HepG2 (cell line): ENCODE data around the gene DDO. TPM values are rescaled to one million over a fixed set of nuclear protein-coding genes. Genes with fewer than 3 reads are reported as not detected.

Experiments used
- ATAC-seq: fragments of 200-7000 bp; cut with Tn5 transposase; 3 replicates; pipeline ENCODE4 v1.9.1; 2020; ENCODE audit warnings: mild to moderate bottlenecking, moderate library complexity
- BruUV-seq: library from RNA; stranded (reverse); fragments of 400-500 nt; replicated peaks from 2 replicates; lab custom pipeline; 2021; lab: Mats Ljungman, UMichigan
- CTCF ChIA-PET: fragments of 300-600 bp; formaldehyde crosslinking; extraction: SDS; loops from one replicate; lab custom pipeline; 2021; ENCODE audit warnings: low total read pairs, inconsistent platforms, low intra/inter-chr PET ratio; lab: Yijun Ruan, JAX
- POLR2A ChIA-PET: fragments of 350-600 bp; sonication (Branson Sonifier 250); formaldehyde crosslinking; loops from one replicate; lab custom pipeline; 2020; ENCODE audit warnings: antibody characterized with exemption, inconsistent platforms; lab: Yijun Ruan, JAX
- DNase-seq: peaks from one replicate; pipeline ENCODE4 v3.0.0-alpha.2; 2015; ENCODE audit warnings: low spot score
- FAIRE-seq: peaks from 3 replicates; lab custom pipeline; 2011; peaks lifted over from hg19 to GRCh38; lab: Jason Lieb, UNC
- H2AFZ ChIP-seq: one replicate; pipeline ENCODE4 v1.6.1; 2011; ENCODE audit warnings: low read length, inconsistent platforms
- H3K27ac ChIP-seq: fragments of 300-600 bp; 3 replicates; pipeline ENCODE4 v1.8.0; 2011; ENCODE audit warnings: mixed run types, mild to moderate bottlenecking, mixed read lengths, low read length, inconsistent platforms; ENCODE audit not compliant: insufficient read depth; ENCODE audit errors: extremely low read length
- H3K27me3 ChIP-seq, 2 experiments: fragments of 200-600 bp in 1 of 2; 2 replicates in 1 of 2; 3 replicates in 1 of 2; pipeline versions ENCODE4 v1.6.0 to v1.8.0; 2011; ENCODE audit warnings: low read length in 2 of 2, mild to moderate bottlenecking in 2 of 2, moderate library complexity in 2 of 2, inconsistent platforms in 1 of 2; ENCODE audit not compliant: insufficient read depth in 2 of 2, control insufficient read depth in 1 of 2
- H3K36me3 ChIP-seq, 2 experiments: fragments of 200-600 bp in 1 of 2; replicated peaks in 1 of 2; 2 replicates in 1 of 2; 3 replicates in 1 of 2; pipeline versions ENCODE4 v1.5.1 to v1.8.0; 2011; ENCODE audit warnings: low read length in 2 of 2, inconsistent platforms in 1 of 2; ENCODE audit not compliant: insufficient read depth in 2 of 2, control insufficient read depth in 1 of 2
- H3K4me1 ChIP-seq: 2 replicates; pipeline ENCODE4 v1.5.1; 2012; ENCODE audit warnings: low read length, inconsistent platforms; ENCODE audit not compliant: insufficient read depth
- H3K4me2 ChIP-seq: 2 replicates; pipeline ENCODE4 v1.6.0; 2011; ENCODE audit warnings: low read depth, low read length, inconsistent platforms
- H3K4me3 ChIP-seq, 3 experiments: fragments of 200-600 bp in 1 of 3; sonication (generic), shearing (Covaris generic) in 1 of 3; replicated peaks in 1 of 3; 2 replicates each; pipeline ENCODE4 v1.5.1; 2011 to 2016; ENCODE audit warnings: low read length in 3 of 3, inconsistent platforms in 2 of 3, low read depth in 2 of 3, mild to moderate bottlenecking in 2 of 3, control low read depth in 1 of 3, mixed read lengths in 1 of 3; ENCODE audit not compliant: insufficient read depth in 1 of 3
- H3K79me2 ChIP-seq: one replicate; pipeline ENCODE4 v1.6.1; 2011; ENCODE audit warnings: low read length, inconsistent platforms; ENCODE audit not compliant: insufficient read depth
- H3K9ac ChIP-seq: 2 replicates; pipeline ENCODE4 v1.6.0; 2011; ENCODE audit warnings: mild to moderate bottlenecking, low read depth, low read length, inconsistent platforms; ENCODE audit not compliant: insufficient read depth
- H3K9me3 ChIP-seq: 2 replicates; pipeline ENCODE4 v1.5.1; 2012; ENCODE audit warnings: mild to moderate bottlenecking, low read length
- H4K20me1 ChIP-seq: 2 replicates; pipeline ENCODE4 v1.6.0; 2011; ENCODE audit warnings: inconsistent platforms, mild to moderate bottlenecking, low read length, moderate library complexity; ENCODE audit not compliant: insufficient read depth
- AFF4 ChIP-seq: sonication (generic); formaldehyde crosslinking; IDR thresholded peaks from 2 replicates; pipeline ENCODE4 v1.4.0; 2020; ENCODE audit warnings: missing genetic modification reagents
- BCL6 ChIP-seq: IDR thresholded peaks from 2 replicates; pipeline ENCODE4 v1.6.1; 2016; ENCODE audit warnings: missing genetic modification reagents, missing compliant biosample characterization
- BRCA1 ChIP-seq: sonication (generic); formaldehyde crosslinking; IDR thresholded peaks from 2 replicates; pipeline ENCODE4 v1.4.0; 2020; ENCODE audit warnings: missing genetic modification reagents
- EED ChIP-seq: sonication (generic); formaldehyde crosslinking; IDR thresholded peaks from 2 replicates; pipeline ENCODE4 v1.5.0; 2020; ENCODE audit warnings: mild to moderate bottlenecking, missing genetic modification reagents
- FOXM1 ChIP-seq: sonication (generic); formaldehyde crosslinking; IDR thresholded peaks from 2 replicates; pipeline ENCODE4 v1.5.0; 2020; ENCODE audit warnings: missing genetic modification reagents
- HIC2 ChIP-seq: sonication (generic); formaldehyde crosslinking; IDR thresholded peaks from 2 replicates; pipeline ENCODE4 v1.9.0; 2022; ENCODE audit warnings: low read depth, missing genetic modification reagents
- HIVEP1 ChIP-seq: sonication (generic); formaldehyde crosslinking; IDR thresholded peaks from 2 replicates; pipeline ENCODE4 v1.4.0; 2020; ENCODE audit warnings: mild to moderate bottlenecking, missing genetic modification reagents
- PCBP1 ChIP-seq: fragments of 200-400 bp; formaldehyde crosslinking; IDR thresholded peaks from 2 replicates; pipeline ENCODE4 v1.6.1; 2017; ENCODE audit warnings: mild to moderate bottlenecking, low read depth, low read length, borderline replicate concordance
- TIGD3 ChIP-seq: sonication (generic); formaldehyde crosslinking; IDR thresholded peaks from 2 replicates; pipeline ENCODE4 v1.5.1; 2020; ENCODE audit warnings: mild to moderate bottlenecking, missing genetic modification reagents, borderline replicate concordance
- ZKSCAN5 ChIP-seq: sonication (generic); formaldehyde crosslinking; IDR thresholded peaks from 2 replicates; pipeline ENCODE4 v1.5.1; 2020; ENCODE audit warnings: mild to moderate bottlenecking, missing genetic modification reagents
- ZNF678 ChIP-seq: sonication (generic); formaldehyde crosslinking; IDR thresholded peaks from 2 replicates; pipeline ENCODE4 v1.4.0; 2020; ENCODE audit warnings: mild to moderate bottlenecking, missing genetic modification reagents
- WGBS: methylation state at CpG from one replicate; pipeline ENCODE4 v1.1.6; 2017; ENCODE audit warnings: low lambda C conversion rate; 5-methylcytosine and 5-hydroxymethylcytosine counted together
- in situ Hi-C: cut with HindIII; loops from 2 replicates; pipeline ENCODE4 v1.10.0; 2017; ENCODE audit warnings: low pct_unique_long_range_greater_than_20kb; ENCODE audit not compliant: extremely low pct_ligation_motif_present
- intact Hi-C: fragments of 100-400 bp; cut with micrococcal nuclease; formaldehyde crosslinking; loops from one replicate; pipeline ENCODE4 v1.10.0; 2022; ENCODE audit not compliant: unreplicated experiment
- polyA plus RNA-seq, 8 experiments: library from polyadenylated mRNA; depleted of rRNA in 3 of 8; stranded (reverse) in 7 of 8; unstranded in 1 of 8; fragments of >200 nt; fragmentation: Illumina TruSeq in 4 of 8; extraction: Trizol in 4 of 8; gene quantifications; 2 replicates each; pipeline versions ENCODE4 v1.2.1 to v1.2.3, GENCODE V29; 2011 to 2016; ENCODE audit warnings: low read depth in 4 of 8, missing spikeins in 1 of 8, mixed read lengths in 1 of 8; ENCODE audit not compliant: insufficient read depth in 1 of 8
- total RNA-seq, 5 experiments: library from RNA; depleted of rRNA; stranded (reverse); fragments of >200 nt; fragmentation: Illumina TruSeq; extraction: Trizol; gene quantifications; 2 replicates each; pipeline ENCODE4 v1.2.3, GENCODE V29; 2016; ENCODE audit warnings: low read depth in 1 of 5

Gene DDO
- total and polyA plus RNA-seq, 2 of the 13 experiments (the other 11 are each of a cell fraction or from before 2014, with no cell fraction given): 6.1 to 10.3 TPM

GRCh38 chr6:110418594-110418993, 3.2 kb upstream of the DDO start:
- H3K4me2 ChIP-seq: peak overlapping the region; percentile 99
- no peak for ATAC-seq
- peak overlapping the region; percentile 88 for H2AFZ ChIP-seq
- no peak for DNase-seq
- BruUV-seq: no TSS peak
- TF ChIP-seq HIC2 (CRISPR knock-in tag) (no peak), PCBP1 (no peak), BCL6 (peak; percentile 62; the same call in 1 of the 2 replicates), FOXM1 (CRISPR knock-in tag) (no peak), EED (CRISPR knock-in tag) (no peak), ZKSCAN5 (no peak)
- ChIA-PET CTCF (no interaction called here), POLR2A (no interaction called here)
- no peaks in the 10 kb centered on the region for H3K79me2 ChIP-seq
- no peak for FAIRE-seq
- in situ Hi-C loops (no loop called here), intact Hi-C loops (no loop called here)
- no peaks in the 10 kb centered on the region; the same call in 1 of the 2 replicates for H3K9me3 ChIP-seq
- H3K36me3 ChIP-seq: no peaks in the 10 kb centered on the region
- no peaks in the 10 kb centered on the region; a peak in 1 of 5 replicates for H3K27me3 ChIP-seq
- no peaks in the 10 kb centered on the region for H4K20me1 ChIP-seq
- H3K4me1 ChIP-seq: peaks cover 45% of the 10 kb centered on the region
- peak overlapping the region; percentile 58 for H3K9ac ChIP-seq
- H3K27ac ChIP-seq: peak overlapping the region; percentile 85
- WGBS: 66% methylated on average over 3 of the region's 3 CpGs
- H3K4me3 ChIP-seq: peak overlapping the region in 2 of 3 experiments; percentile 42 to 65; a peak in 3 of 6 replicates

- 60% methylated on average over 1 of the region's 4 CpGs for WGBS
- peak overlapping the region; percentile 84 for H3K4me2 ChIP-seq
- peak overlapping the region; percentile 71 for H2AFZ ChIP-seq
- peak overlapping the region; percentile 70 for H3K9ac ChIP-seq
- intact Hi-C loops: loop anchor here (1.0 kb wide), 1 partner anchor 19 kb away; no protein-coding TSS in a partner anchor
- peak; percentile 4; the same call in 2 of the 3 replicates for ATAC-seq
- H3K27ac ChIP-seq: peak overlapping the region; percentile 31
- 0 out of 5 replicates have a peak, but pooled peaks cover 0 to 4% of the 10 kb centered on the region in 2 experiments for H3K36me3 ChIP-seq
- peaks cover 41% of the 10 kb centered on the region for H3K4me1 ChIP-seq
- H3K27me3 ChIP-seq: no peaks in the 10 kb centered on the region; a peak in 1 of 5 replicates
- no peaks in the 10 kb centered on the region for H3K79me2 ChIP-seq
- DNase-seq: no peak
- BruUV-seq: no TSS peak
- no peaks in the 10 kb centered on the region for H3K9me3 ChIP-seq
- in situ Hi-C loops: no loop called here
- FAIRE-seq: no peak
- CTCF ChIA-PET: no interaction called here
- no peaks in the 10 kb centered on the region for H4K20me1 ChIP-seq
- POLR2A ChIA-PET: no interaction called here
- peak overlapping the region; percentile 71 to 88 (median 86) for H3K4me3 ChIP-seq
- TF ChIP-seq ZNF678 (CRISPR knock-in tag) (no peak), HIVEP1 (CRISPR knock-in tag) (0 out of 2 replicates have a peak, but pooled peaks have one; percentile 15), AFF4 (no peak), BRCA1 (no peak), TIGD3 (no peak)
These were observed 706 bp downstream of the DDO start for GRCh38 chr6:110414669-110415068.
